HFFc6 (cell line): ENCODE data around the gene MRPL4. TPM values are rescaled to one million over a fixed set of nuclear protein-coding genes. Genes with fewer than 3 reads are reported as not detected.
A peak's percentile ranks its signal among the peaks of the same experiment; 100 is the strongest.

Experiments
- DNase-seq: peaks from one replicate; pipeline ENCODE4 v3.0.0-alpha.2; 2018
- H3K27ac Mint-ChIP-seq: 2 replicates; pipeline ENCODE4 v1.8.0; 2020; ENCODE audit warnings: mild to moderate bottlenecking, mixed read lengths
- H3K27me3 Mint-ChIP-seq: 2 replicates; pipeline ENCODE4 v1.8.0; 2021; ENCODE audit warnings: mild to moderate bottlenecking, moderate library complexity, mixed read lengths; ENCODE audit not compliant: insufficient read depth
- H3K36me3 Mint-ChIP-seq: 2 replicates; pipeline ENCODE4 v1.8.0; 2021; ENCODE audit warnings: low read depth, mixed read lengths
- H3K4me1 Mint-ChIP-seq: 2 replicates; pipeline ENCODE4 v1.8.0; 2020; ENCODE audit warnings: low read depth, mixed read lengths
- H3K4me3 Mint-ChIP-seq: 2 replicates; pipeline ENCODE4 v1.8.0; 2020; ENCODE audit warnings: mild to moderate bottlenecking, moderate library complexity, mixed read lengths
- H3K9me3 Mint-ChIP-seq: 2 replicates; pipeline ENCODE4 v1.8.0; 2020; ENCODE audit warnings: mild to moderate bottlenecking, mixed read lengths
- CTCF ChIP-seq: fragments of 200-600 bp; sonication (generic); IDR thresholded peaks from 2 replicates; pipeline ENCODE4 v1.5.0; 2021; ENCODE audit warnings: antibody characterized with exemption, mild to moderate bottlenecking
- total RNA-seq, 6 experiments: library from RNA; stranded (reverse); fragmentation: NEBNext Ultra II Directional; extraction: Animal tissue kit (Norgen Biotek cat#: 25700); gene quantifications; 2 replicates in 1 of 6; 3 replicates in 5 of 6; pipeline ENCODE4 v1.2.3, GENCODE V29; 2021

Gene MRPL4
- total RNA-seq, 6 experiments from 2014 or later: 69.5 to 83.0 (median 72.0) TPM

DNA sequence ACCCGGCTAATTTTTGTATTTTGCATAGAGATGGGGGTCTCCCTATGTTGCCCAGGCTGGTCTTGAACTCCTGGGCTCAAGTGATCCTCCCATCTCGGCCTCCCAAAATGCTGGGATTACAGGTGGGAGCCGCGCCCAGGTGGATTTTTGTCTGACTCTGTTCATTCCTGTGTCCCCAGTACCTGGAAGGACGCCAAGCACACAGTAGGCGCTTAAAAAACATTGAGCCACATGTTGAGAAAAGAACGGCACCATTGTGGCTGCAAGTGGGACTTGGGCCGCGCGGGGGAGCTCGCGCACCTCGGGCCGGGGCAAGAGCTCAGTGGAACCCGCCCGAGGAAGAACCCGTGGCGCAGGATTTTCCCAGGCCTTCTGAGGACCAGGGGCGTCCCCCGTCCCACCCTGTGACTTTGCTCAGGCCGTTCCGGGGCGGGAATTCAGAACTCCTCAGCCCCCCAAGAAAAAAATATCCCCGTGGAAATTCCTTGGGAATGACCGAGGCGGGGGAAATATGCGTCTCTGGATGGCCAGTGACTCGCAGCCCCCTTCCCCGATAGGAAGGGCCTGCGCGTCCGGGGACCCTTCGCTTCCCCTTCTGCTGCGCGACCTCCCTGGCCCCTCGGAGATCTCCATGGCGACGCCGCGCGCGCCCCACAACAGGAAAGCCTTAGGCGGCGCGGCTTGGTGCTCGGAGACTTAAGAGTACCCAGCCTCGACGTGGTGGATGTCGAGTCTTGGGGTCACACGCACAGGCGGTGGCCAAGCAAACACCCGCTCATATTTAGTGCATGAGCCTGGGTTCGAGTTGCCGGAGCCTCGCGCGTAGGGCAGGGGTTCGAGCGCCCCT lies 17.5 kb downstream of the MRPL4 start:
- peaks cover 3% of the 10 kb centered on the region; the same call in 1 of the 2 replicates for H3K27me3 Mint-ChIP-seq
- peaks cover 10% of the 10 kb centered on the region for H3K4me1 Mint-ChIP-seq
- peak overlapping the region; percentile 64 for H3K27ac Mint-ChIP-seq
- peak; percentile 95 for TF ChIP-seq CTCF
- H3K4me3 Mint-ChIP-seq: peak overlapping the region; percentile 76
- peak; percentile 61 for DNase-seq
- no peaks in the 10 kb centered on the region for H3K9me3 Mint-ChIP-seq
- H3K36me3 Mint-ChIP-seq: no peaks in the 10 kb centered on the region

DNA sequence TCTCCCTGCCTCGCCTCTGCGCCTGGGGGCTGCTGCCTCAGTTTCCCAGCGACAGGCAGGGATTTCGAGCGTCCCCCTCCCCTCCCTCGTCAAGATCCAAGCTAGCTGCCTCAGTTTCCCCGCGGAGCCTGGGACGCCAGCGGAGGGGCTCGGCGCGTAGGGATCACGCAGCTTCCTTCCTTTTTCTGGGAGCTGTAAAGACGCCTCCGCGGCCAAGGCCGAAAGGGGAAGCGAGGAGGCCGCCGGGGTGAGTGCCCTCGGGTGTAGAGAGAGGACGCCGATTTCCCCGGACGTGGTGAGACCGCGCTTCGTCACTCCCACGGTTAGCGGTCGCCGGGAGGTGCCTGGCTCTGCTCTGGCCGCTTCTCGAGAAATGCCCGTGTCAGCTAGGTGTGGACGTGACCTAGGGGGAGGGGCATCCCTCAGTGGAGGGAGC lies 18.2 kb downstream of the MRPL4 start:
- Mint-ChIP-seq H3K27me3 (peaks cover 5% of the 10 kb centered on the region; the same call in 1 of the 2 replicates), H3K36me3 (no peaks in the 10 kb centered on the region), H3K4me3 (peak overlapping the region; percentile 76), H3K27ac (0 out of 2 replicates have a peak overlapping the region, but pooled peaks have one; percentile 5), H3K4me1 (peaks cover 10% of the 10 kb centered on the region), H3K9me3 (no peaks in the 10 kb centered on the region)
- DNase-seq: no peak
- no peak for TF ChIP-seq CTCF

DNA sequence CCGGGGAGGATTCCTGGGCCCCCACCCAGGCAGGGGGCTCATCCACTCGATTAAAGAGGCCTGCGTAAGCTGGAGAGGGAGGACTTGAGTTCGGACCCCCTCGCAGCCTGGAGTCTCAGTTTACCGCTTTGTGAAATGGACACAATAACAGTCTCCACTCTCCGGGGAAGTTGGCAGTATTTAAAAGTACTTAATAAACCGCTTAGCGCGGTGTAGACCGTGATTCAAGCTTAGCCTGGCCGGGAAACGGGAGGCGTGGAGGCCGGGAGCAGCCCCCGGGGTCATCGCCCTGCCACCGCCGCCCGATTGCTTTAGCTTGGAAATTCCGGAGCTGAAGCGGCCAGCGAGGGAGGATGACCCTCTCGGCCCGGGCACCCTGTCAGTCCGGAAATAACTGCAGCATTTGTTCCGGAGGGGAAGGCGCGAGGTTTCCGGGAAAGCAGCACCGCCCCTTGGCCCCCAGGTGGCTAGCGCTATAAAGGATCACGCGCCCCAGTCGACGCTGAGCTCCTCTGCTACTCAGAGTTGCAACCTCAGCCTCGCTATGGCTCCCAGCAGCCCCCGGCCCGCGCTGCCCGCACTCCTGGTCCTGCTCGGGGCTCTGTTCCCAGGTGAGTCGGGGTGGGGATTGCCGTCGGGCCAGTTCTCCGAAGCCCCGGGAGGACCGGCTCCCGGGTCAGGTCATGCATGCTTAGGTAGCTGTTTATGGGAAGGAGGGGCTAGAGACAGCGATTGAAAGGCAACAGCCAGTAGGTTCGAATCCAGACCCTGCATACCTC lies 18.8 kb downstream of the MRPL4 start, which contains the start of gene ICAM1:
Gene ICAM1, plus strand, starts transcription at position 505 of the 779 bp plus-strand sequence. Its CDS starts 40 bp downstream, at position 545.
- H3K9me3 Mint-ChIP-seq: no peaks in the 10 kb centered on the region
- no peaks in the 10 kb centered on the region for H3K36me3 Mint-ChIP-seq
- DNase-seq: no peak
- 0 out of 2 replicates have a peak within 1 kb of the TSS, but pooled peaks have one; percentile 5 for H3K27ac Mint-ChIP-seq
- peaks cover 10% of the 10 kb centered on the region for H3K4me1 Mint-ChIP-seq
- TF ChIP-seq CTCF: peak; percentile 30; the same call in 1 of the 2 replicates
- H3K27me3 Mint-ChIP-seq: peaks cover 5% of the 10 kb centered on the region; the same call in 1 of the 2 replicates
- peak within 1 kb of the TSS; percentile 76 for H3K4me3 Mint-ChIP-seq

DNA sequence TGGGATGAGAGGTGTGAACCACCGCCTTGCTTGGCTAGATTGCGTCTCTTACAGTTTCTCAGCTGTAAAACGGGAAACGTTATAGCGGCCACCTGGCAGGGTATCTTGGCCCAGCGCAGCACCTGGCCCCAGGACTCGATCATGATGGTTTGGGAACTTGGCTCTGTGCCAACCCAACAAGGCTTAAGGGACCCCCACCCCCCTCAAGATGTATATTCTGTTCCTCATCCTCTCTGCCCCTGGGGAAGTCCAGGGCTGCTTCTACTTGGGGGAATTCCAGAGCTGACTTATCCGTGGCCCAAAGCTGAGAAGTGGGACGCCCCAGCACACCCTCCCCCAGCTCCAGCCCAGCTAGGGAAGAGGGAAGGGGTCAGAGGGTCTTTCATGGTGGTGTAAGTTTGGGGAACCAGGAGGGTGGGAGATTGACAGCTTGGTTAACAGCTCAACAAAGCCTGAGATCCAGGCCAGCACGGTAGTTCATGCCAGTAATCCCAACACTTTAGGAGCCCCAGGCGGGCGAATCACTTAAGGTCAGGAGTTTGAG lies 19.6 kb downstream of the MRPL4 start:
- Mint-ChIP-seq H3K4me1 (peaks cover 10% of the 10 kb centered on the region), H3K4me3 (peak overlapping the region; percentile 76), H3K27ac (no peak overlapping the region), H3K9me3 (no peaks in the 10 kb centered on the region), H3K36me3 (no peaks in the 10 kb centered on the region), H3K27me3 (peaks cover 5% of the 10 kb centered on the region; the same call in 1 of the 2 replicates)
- TF ChIP-seq CTCF: no peak
- no peak for DNase-seq

GRCh38 chr19:10274589-10274988 lies 22.6 kb downstream of the MRPL4 start:
- H3K36me3 Mint-ChIP-seq: no peaks in the 10 kb centered on the region
- no peaks in the 10 kb centered on the region for H3K9me3 Mint-ChIP-seq
- DNase-seq: no peak
- H3K27ac Mint-ChIP-seq: no peak overlapping the region
- no peak for TF ChIP-seq CTCF
- H3K4me3 Mint-ChIP-seq: no peak overlapping the region
- peaks cover 21% of the 10 kb centered on the region for H3K4me1 Mint-ChIP-seq
- H3K27me3 Mint-ChIP-seq: peaks cover 3% of the 10 kb centered on the region; the same call in 1 of the 2 replicates
